ENCODE measurements around the gene DHX15. TPM values are rescaled to one million over a fixed set of nuclear protein-coding genes. Genes with fewer than 3 reads are reported as not detected.

Gene DHX15
- total and polyA plus RNA-seq, 2 of the 8 experiments (the other 6 are each of a cell fraction or from before 2014, with no cell fraction given): 126 to 286 TPM

DNA sequence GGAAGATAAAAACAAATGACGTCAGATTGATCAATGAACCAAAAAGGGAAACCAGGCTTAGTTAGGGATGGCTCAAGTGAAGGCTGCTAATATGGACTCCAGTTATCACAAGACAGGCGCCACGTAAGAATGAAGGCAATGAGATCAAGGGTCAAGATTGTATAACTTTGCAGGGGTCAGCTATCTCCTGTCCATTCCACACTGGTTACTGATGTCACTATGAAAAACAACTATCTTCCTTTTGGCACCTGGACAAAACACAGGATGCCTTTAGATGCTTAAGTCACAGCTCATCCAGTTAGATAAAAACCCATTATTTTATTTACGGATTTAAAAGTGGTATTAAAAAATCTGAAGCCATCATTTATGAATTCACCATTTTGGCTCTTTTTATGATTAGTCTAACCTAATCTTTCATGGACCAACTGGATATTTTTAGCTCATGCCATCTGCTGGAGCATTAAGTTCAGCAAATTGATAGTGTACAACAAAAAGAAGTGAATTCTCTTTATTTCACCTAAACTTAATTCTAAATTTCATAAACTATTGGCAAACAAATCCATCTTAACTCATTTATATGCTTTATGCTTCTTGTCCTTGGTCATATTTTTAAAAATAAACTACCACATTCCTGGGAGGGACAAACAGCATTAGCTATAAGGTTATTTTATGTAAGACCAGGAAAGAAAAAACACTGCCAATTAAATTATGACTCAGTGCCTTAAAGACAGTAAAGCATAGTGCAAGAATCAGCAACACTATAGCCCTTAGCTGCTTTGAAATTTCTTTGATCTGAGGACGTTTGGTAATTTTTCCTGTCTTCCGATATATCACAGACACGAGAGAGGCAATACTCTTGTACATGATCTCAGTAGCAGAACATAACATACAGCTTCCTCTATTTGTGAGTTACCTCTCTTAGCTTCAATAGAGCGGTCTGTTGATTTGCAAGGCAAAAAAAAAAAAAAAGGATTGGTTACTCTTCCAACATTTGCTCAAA is 27.0 kb downstream of the DHX15 start:
- Histone ChIP-seq H2BK120ac (replicated peaks; ENCODE audit: low read depth, low read length) (no peak overlapping the region), H4K20me1 (replicated peaks in 1 of 2; ENCODE audit: control insufficient read depth in 1 of 2, insufficient read depth in 2 of 2, low read length in 2 of 2) (peaks cover 20 to 31% of the 10 kb centered on the region in 2 experiments), H3K56ac (replicated peaks; ENCODE audit: insufficient read length, low read depth, low read length) (no peak overlapping the region), H3K23ac (ENCODE audit: insufficient read length) (no peak overlapping the region), H2BK15ac (ENCODE audit: low read length) (no peak overlapping the region), H4K5ac (ENCODE audit: insufficient read length, low read depth, low read length) (no peak overlapping the region), H2BK20ac (ENCODE audit: low read length) (no peak overlapping the region), H2AFZ (ENCODE audit: low read length) (no peak overlapping the region), H2BK12ac (ENCODE audit: low read depth, low read length) (no peak overlapping the region), H3K4me2 (ENCODE audit: insufficient read depth in 1 of 2, low read depth in 2 of 2, low read length in 2 of 2) (no peak overlapping the region), H3K79me2 (ENCODE audit: control insufficient read depth in 1 of 2, insufficient read depth in 2 of 2, low read length in 2 of 2) (peaks cover 36 to 98% of the 10 kb centered on the region in 2 experiments), H3K4me1 (replicated peaks in 1 of 4; ENCODE audit: control insufficient read depth in 3 of 4, insufficient read depth in 4 of 4, low read length in 3 of 4) (peaks cover 0 to 6% (median 4%) of the 10 kb centered on the region in 4 experiments; a peak in 3 of 7 replicates), H4K91ac (replicated peaks; ENCODE audit: insufficient read length, low read length) (no peak overlapping the region), H2BK5ac (ENCODE audit: low read depth, low read length) (no peak overlapping the region), H3K36me3 (ENCODE audit: control insufficient read depth in 2 of 4, insufficient read depth in 4 of 4, low read length in 3 of 4) (peaks cover 0 to 42% (median 22%) of the 10 kb centered on the region in 4 experiments; a peak in 4 of 8 replicates), H3K4me3 (ENCODE audit: extremely low read depth in 1 of 4, insufficient read depth in 2 of 4, low read depth in 3 of 4, low read length in 4 of 4) (no peak overlapping the region), H3K4ac (replicated peaks; ENCODE audit: insufficient read length, low read depth, low read length) (no peak overlapping the region), H4K8ac (ENCODE audit: extremely low read depth, insufficient read depth, low read length) (no peak overlapping the region), H3K79me1 (ENCODE audit: low read depth, low read length) (no peaks in the 10 kb centered on the region), H3K14ac (ENCODE audit: insufficient read length) (no peak overlapping the region), H3K9ac (replicated peaks in 1 of 4; ENCODE audit: extremely low read depth in 1 of 4, low read depth in 3 of 4, low read length in 3 of 4) (no peak overlapping the region), H3K18ac (ENCODE audit: extremely low read depth, low read length) (no peak overlapping the region), H3K27ac (ENCODE audit: low read depth, low read length) (no peak overlapping the region), H3K9me3 (ENCODE audit: insufficient read depth in 2 of 2, low read depth in 1 of 2, low read length in 1 of 2) (no peaks in the 10 kb centered on the region), H2AK5ac (ENCODE audit: low read depth, low read length) (no peak overlapping the region), H3K23me2 (ENCODE audit: low read depth, low read length) (no peaks in the 10 kb centered on the region), H3K27me3 (replicated peaks in 1 of 4; ENCODE audit: control insufficient read depth in 3 of 4, extremely low read depth in 1 of 4, insufficient read depth in 3 of 4, low read length in 3 of 4) (no peaks in the 10 kb centered on the region)
- CTCF ChIA-PET (ENCODE audit: partially characterized antibody): interaction anchor here (0.8 to 1.6 kb wide), 11 partner anchors 9 to 237 kb away, joined by 3 to 8 read pairs (median 3); no protein-coding TSS in a partner anchor
- 66% methylated on average over 8 of the region's 8 CpGs; no CpG with 5 or more reads in 1 of the 2 experiments for WGBS, 2 experiments (ENCODE audit: extremely low coverage in 1 of 2, insufficient coverage in 1 of 2, insufficient read length in 1 of 2, insufficient replicate concordance in 2 of 2, low coverage in 1 of 2, low lambda C conversion rate in 2 of 2, missing lambda C conversion rate in 1 of 2)
- FAIRE-seq: no peak
- no peak for TF ChIP-seq EZH2 (IDR thresholded peaks at IDR 0.05; ENCODE audit: low read depth, low read length, severe bottlenecking)
- TF ChIP-seq SP2 (IDR thresholded peaks at IDR 0.05; ENCODE audit: low read length): no peak
- TF ChIP-seq CHD2 (IDR thresholded peaks at IDR 0.05; ENCODE audit: low read length): no peak
- DNase-seq (ENCODE audit: low read depth in 1 of 2, low spot score in 2 of 2): no peak
- POLR2A ChIA-PET (ENCODE audit: partially characterized antibody): interaction anchor here (0.6 to 1.7 kb wide), 8 partner anchors 13 to 535 kb away, joined by 3 to 5 read pairs (median 4); partner anchors contain the start of gene DHX15
